Measurements from ENCODE around the gene MCHR1.
A peak's percentile ranks its signal among the peaks of the same experiment; 100 is the strongest.
"Not testable (repeated sequence)": the region's sequence is repeated elsewhere in the genome, so short reads cannot be mapped to it uniquely, and the experiment has no call there.

MCHR1 gene

GRCh38 chr22:40638261-40638660, 41.0 kb upstream of the MCHR1 start:
- Histone ChIP-seq H3K36me3 (ENCODE audit: control insufficient read depth, insufficient read depth, low read length) (no peaks in the 10 kb centered on the region), H3K4me3 (ENCODE audit: insufficient read depth, low read depth, low read length, poor library complexity, severe bottlenecking) (no peak overlapping the region), H3K27me3 (replicated peaks; ENCODE audit: control insufficient read depth, insufficient read depth, low read length, poor library complexity, severe bottlenecking) (no peaks in the 10 kb centered on the region), H3K4me1 (ENCODE audit: control insufficient read depth, insufficient read depth, low read length, poor library complexity, severe bottlenecking) (peaks cover 16% of the 10 kb centered on the region), H3K27ac (ENCODE audit: insufficient read depth, low read length, poor library complexity, severe bottlenecking) (no peak overlapping the region), H3K9me3 (ENCODE audit: control insufficient read depth, low read length) (no peaks in the 10 kb centered on the region)
- no peak for DNase-seq

- Histone ChIP-seq H3K9me3 (ENCODE audit: control insufficient read depth, low read length) (no peaks in the 10 kb centered on the region), H3K27me3 (replicated peaks; ENCODE audit: control insufficient read depth, insufficient read depth, low read length, poor library complexity, severe bottlenecking) (no peaks in the 10 kb centered on the region), H3K36me3 (ENCODE audit: control insufficient read depth, insufficient read depth, low read length) (no peaks in the 10 kb centered on the region), H3K4me1 (ENCODE audit: control insufficient read depth, insufficient read depth, low read length, poor library complexity, severe bottlenecking) (peaks cover 10% of the 10 kb centered on the region), H3K4me3 (ENCODE audit: insufficient read depth, low read depth, low read length, poor library complexity, severe bottlenecking) (no peak overlapping the region), H3K27ac (ENCODE audit: insufficient read depth, low read length, poor library complexity, severe bottlenecking) (no peak overlapping the region)
- DNase-seq: no peak
Measured at GRCh38 chr22:40641269-40641668, 38.0 kb upstream of the MCHR1 start.

GRCh38 chr22:40642316-40642715, 37.0 kb upstream of the MCHR1 start:
- Histone ChIP-seq H3K36me3 (ENCODE audit: control insufficient read depth, insufficient read depth, low read length) (no peaks in the 10 kb centered on the region), H3K4me1 (ENCODE audit: control insufficient read depth, insufficient read depth, low read length, poor library complexity, severe bottlenecking) (peaks cover 10% of the 10 kb centered on the region), H3K4me3 (ENCODE audit: insufficient read depth, low read depth, low read length, poor library complexity, severe bottlenecking) (no peak overlapping the region), H3K9me3 (ENCODE audit: control insufficient read depth, low read length) (no peaks in the 10 kb centered on the region), H3K27ac (ENCODE audit: insufficient read depth, low read length, poor library complexity, severe bottlenecking) (no peak overlapping the region), H3K27me3 (replicated peaks; ENCODE audit: control insufficient read depth, insufficient read depth, low read length, poor library complexity, severe bottlenecking) (no peaks in the 10 kb centered on the region)
- no peak for DNase-seq

- Histone ChIP-seq H3K27me3 (replicated peaks; ENCODE audit: control insufficient read depth, insufficient read depth, low read length, poor library complexity, severe bottlenecking) (no peaks in the 10 kb centered on the region), H3K4me1 (ENCODE audit: control insufficient read depth, insufficient read depth, low read length, poor library complexity, severe bottlenecking) (peaks cover 4% of the 10 kb centered on the region), H3K36me3 (ENCODE audit: control insufficient read depth, insufficient read depth, low read length) (no peaks in the 10 kb centered on the region), H3K9me3 (ENCODE audit: control insufficient read depth, low read length) (no peaks in the 10 kb centered on the region), H3K4me3 (ENCODE audit: insufficient read depth, low read depth, low read length, poor library complexity, severe bottlenecking) (peak overlapping the region; percentile 10), H3K27ac (ENCODE audit: insufficient read depth, low read length, poor library complexity, severe bottlenecking) (no peak overlapping the region)
- DNase-seq: no peak
Measured at GRCh38 chr22:40645579-40646197, 33.6 kb upstream of the MCHR1 start.

DNA sequence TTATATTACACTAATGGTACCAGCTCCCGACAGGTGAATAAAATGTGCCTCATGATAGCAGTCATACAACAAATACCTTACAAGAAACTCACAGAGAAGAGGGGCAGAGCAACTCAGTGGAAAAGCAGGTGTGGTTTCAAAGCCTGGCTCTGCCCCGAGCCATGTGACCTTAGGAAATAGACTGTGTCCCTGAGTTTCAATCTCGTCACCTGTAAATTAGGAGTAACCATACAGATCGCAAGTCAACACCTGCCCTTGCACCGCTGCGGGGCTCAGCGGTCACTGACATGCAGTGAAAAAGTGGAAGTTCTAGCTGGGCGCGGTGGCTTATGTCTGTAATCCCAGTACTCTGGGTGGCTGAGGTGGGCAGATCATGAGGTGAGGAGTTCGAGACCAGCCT, 30.9 kb upstream of the MCHR1 start:
- Histone ChIP-seq H3K27ac (ENCODE audit: insufficient read depth, low read length, poor library complexity, severe bottlenecking) (no peak overlapping the region), H3K4me1 (ENCODE audit: control insufficient read depth, insufficient read depth, low read length, poor library complexity, severe bottlenecking) (peaks cover 8% of the 10 kb centered on the region), H3K4me3 (ENCODE audit: insufficient read depth, low read depth, low read length, poor library complexity, severe bottlenecking) (no peak overlapping the region), H3K27me3 (replicated peaks; ENCODE audit: control insufficient read depth, insufficient read depth, low read length, poor library complexity, severe bottlenecking) (no peaks in the 10 kb centered on the region), H3K36me3 (ENCODE audit: control insufficient read depth, insufficient read depth, low read length) (no peaks in the 10 kb centered on the region), H3K9me3 (ENCODE audit: control insufficient read depth, low read length) (no peaks in the 10 kb centered on the region)
- DNase-seq: no peak

GRCh38 chr22:40651057-40651456, 28.2 kb upstream of the MCHR1 start:
- no peak overlapping the region for H3K4me3 ChIP-seq (ENCODE audit: insufficient read depth, low read depth, low read length, poor library complexity, severe bottlenecking)
- no peaks in the 10 kb centered on the region for H3K36me3 ChIP-seq (ENCODE audit: control insufficient read depth, insufficient read depth, low read length)
- peaks cover 6% of the 10 kb centered on the region for H3K4me1 ChIP-seq (ENCODE audit: control insufficient read depth, insufficient read depth, low read length, poor library complexity, severe bottlenecking)
- no peak overlapping the region for H3K27ac ChIP-seq (ENCODE audit: insufficient read depth, low read length, poor library complexity, severe bottlenecking)
- no peaks in the 10 kb centered on the region for H3K9me3 ChIP-seq (ENCODE audit: control insufficient read depth, low read length)
- no peaks in the 10 kb centered on the region for H3K27me3 ChIP-seq (replicated peaks; ENCODE audit: control insufficient read depth, insufficient read depth, low read length, poor library complexity, severe bottlenecking)
- no peak for DNase-seq

GRCh38 chr22:40651563-40652501, 27.5 kb upstream of the MCHR1 start:
- H3K9me3 ChIP-seq (ENCODE audit: control insufficient read depth, low read length): no peaks in the 10 kb centered on the region
- peak overlapping the region; percentile 79 for H3K27ac ChIP-seq (ENCODE audit: insufficient read depth, low read length, poor library complexity, severe bottlenecking)
- peak; percentile 66 to 75 (median 71) for DNase-seq
- no peaks in the 10 kb centered on the region for H3K36me3 ChIP-seq (ENCODE audit: control insufficient read depth, insufficient read depth, low read length)
- peaks cover 4% of the 10 kb centered on the region for H3K4me1 ChIP-seq (ENCODE audit: control insufficient read depth, insufficient read depth, low read length, poor library complexity, severe bottlenecking)
- peak overlapping the region; percentile 66 for H3K4me3 ChIP-seq (ENCODE audit: insufficient read depth, low read depth, low read length, poor library complexity, severe bottlenecking)
- no peaks in the 10 kb centered on the region for H3K27me3 ChIP-seq (replicated peaks; ENCODE audit: control insufficient read depth, insufficient read depth, low read length, poor library complexity, severe bottlenecking)

- H3K27me3 ChIP-seq (replicated peaks; ENCODE audit: control insufficient read depth, insufficient read depth, low read length, poor library complexity, severe bottlenecking): no peaks in the 10 kb centered on the region
- no peak for DNase-seq
- peaks cover 4% of the 10 kb centered on the region for H3K4me1 ChIP-seq (ENCODE audit: control insufficient read depth, insufficient read depth, low read length, poor library complexity, severe bottlenecking)
- H3K4me3 ChIP-seq (ENCODE audit: insufficient read depth, low read depth, low read length, poor library complexity, severe bottlenecking): no peak overlapping the region
- no peak overlapping the region for H3K27ac ChIP-seq (ENCODE audit: insufficient read depth, low read length, poor library complexity, severe bottlenecking)
- H3K36me3 ChIP-seq (ENCODE audit: control insufficient read depth, insufficient read depth, low read length): no peaks in the 10 kb centered on the region
- no peaks in the 10 kb centered on the region for H3K9me3 ChIP-seq (ENCODE audit: control insufficient read depth, low read length)
Measured at GRCh38 chr22:40653361-40653760, 25.9 kb upstream of the MCHR1 start.

- Histone ChIP-seq H3K4me1 (ENCODE audit: control insufficient read depth, insufficient read depth, low read length, poor library complexity, severe bottlenecking) (peaks cover 4% of the 10 kb centered on the region), H3K4me3 (ENCODE audit: insufficient read depth, low read depth, low read length, poor library complexity, severe bottlenecking) (no peak overlapping the region), H3K36me3 (ENCODE audit: control insufficient read depth, insufficient read depth, low read length) (no peaks in the 10 kb centered on the region), H3K9me3 (ENCODE audit: control insufficient read depth, low read length) (no peaks in the 10 kb centered on the region), H3K27me3 (replicated peaks; ENCODE audit: control insufficient read depth, insufficient read depth, low read length, poor library complexity, severe bottlenecking) (no peaks in the 10 kb centered on the region), H3K27ac (ENCODE audit: insufficient read depth, low read length, poor library complexity, severe bottlenecking) (no peak overlapping the region)
- no peak for DNase-seq
Measured at GRCh38 chr22:40654522-40655167, 24.6 kb upstream of the MCHR1 start.

- not testable (repeated sequence) for H3K27ac ChIP-seq (ENCODE audit: insufficient read depth, low read length, poor library complexity, severe bottlenecking); H3K36me3 ChIP-seq (ENCODE audit: control insufficient read depth, insufficient read depth, low read length); H3K27me3 ChIP-seq (replicated peaks; ENCODE audit: control insufficient read depth, insufficient read depth, low read length, poor library complexity, severe bottlenecking); DNase-seq; H3K4me3 ChIP-seq (ENCODE audit: insufficient read depth, low read depth, low read length, poor library complexity, severe bottlenecking); H3K9me3 ChIP-seq (ENCODE audit: control insufficient read depth, low read length); H3K4me1 ChIP-seq (ENCODE audit: control insufficient read depth, insufficient read depth, low read length, poor library complexity, severe bottlenecking)
Measured at GRCh38 chr22:40655941-40656340, 23.3 kb upstream of the MCHR1 start.
